ENCODE results near the gene PRKG1. TPM values are rescaled to one million over a fixed set of nuclear protein-coding genes. Genes with fewer than 3 reads are reported as not detected.

PRKG1 gene
- total RNA-seq, 1 donor from 2014 or later: 28.2 TPM

DNA sequence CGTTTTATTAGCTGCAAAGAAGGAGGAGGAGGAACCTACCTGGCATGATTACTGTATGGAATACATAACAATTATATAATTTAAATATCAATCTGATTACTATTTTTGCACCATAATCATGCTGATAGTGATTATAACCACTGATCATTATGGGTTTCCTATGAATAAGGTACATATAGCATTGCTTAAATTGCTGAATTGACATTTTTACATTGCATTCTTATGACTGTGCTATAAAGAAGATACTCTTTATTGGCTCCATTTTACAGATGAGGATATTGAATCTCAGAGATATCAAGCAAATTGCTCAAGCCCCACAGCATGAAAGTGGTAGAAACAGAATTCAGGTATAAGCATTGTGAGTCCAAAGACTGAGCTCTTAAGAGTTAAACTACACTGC lies 1262.9 kb downstream of the PRKG1 start:
- DNase-seq (no peak), ATAC-seq (ENCODE audit: poor library complexity) (no peak)
- intact Hi-C loops (cut with DNase I): no loop called here

- no peak for DNase-seq
- no peak for ATAC-seq (ENCODE audit: poor library complexity)
- intact Hi-C loops (cut with DNase I): no loop called here
Observed at GRCh38 chr10:52343439-52343838, 1269.2 kb downstream of the PRKG1 start.

- intact Hi-C loops (cut with DNase I): no loop called here
- ATAC-seq (ENCODE audit: poor library complexity) (no peak), DNase-seq (no peak)
Observed at GRCh38 chr10:52346394-52347326, 1272.4 kb downstream of the PRKG1 start.

DNA sequence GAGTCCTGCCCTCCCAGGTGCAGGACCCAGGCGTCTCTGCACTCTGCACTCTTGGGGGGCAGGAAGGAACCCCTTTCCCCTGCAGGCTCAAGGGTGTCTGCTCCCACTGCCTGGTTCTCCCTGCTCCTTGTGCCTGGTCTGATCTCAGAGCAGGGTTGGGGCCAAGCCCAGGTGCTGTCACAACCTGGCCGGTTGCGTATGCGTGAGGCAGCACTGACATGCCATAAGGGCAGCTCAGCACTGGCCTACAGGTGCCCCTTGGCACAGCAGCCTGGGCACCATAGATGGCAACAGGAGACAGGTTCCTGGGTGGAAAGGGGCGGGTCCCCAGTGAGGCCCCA lies 1273.0 kb downstream of the PRKG1 start:
- DNase-seq (no peak), ATAC-seq (ENCODE audit: poor library complexity) (no peak)
- intact Hi-C loops (cut with DNase I): no loop called here

Small RNA genes within 50 kb of the gene (microRNA-seq; reads per million reads assigned to microRNA genes)
- 5.5 reads per million, percentile 15 among the genes with 10 or more reads in this experiment for gene MIR605

Other genes with a start within 250 kb of the PRKG1 start
- gene A1CF, start 188.9 kb upstream of the PRKG1 start, total RNA-seq: 0.16 TPM

Measured in Right ventricle myocardium superior (tissue), 1 donor.